K562 (cell line): ENCODE measurements around the gene ARMH3. TPM values are rescaled to one million over a fixed set of nuclear protein-coding genes. Genes with fewer than 3 reads are reported as not detected.

Experiments used
- ARID4B ChIP-seq: sonication (generic); formaldehyde crosslinking; IDR thresholded peaks from 2 replicates; pipeline ENCODE4 v1.8.0; 2022; ENCODE audit warnings: mild to moderate bottlenecking, missing genetic modification reagents
- BRD4 ChIP-seq: fragments of 200-600 bp; sonication (generic); IDR thresholded peaks from 2 replicates; pipeline ENCODE4 v1.6.1; 2017; ENCODE audit warnings: inconsistent platforms
- CREB3L1 ChIP-seq: fragments of 450-650 bp; IDR thresholded peaks from 2 replicates; pipeline ENCODE4 v1.6.1; 2014; ENCODE audit warnings: low read depth, mild to moderate bottlenecking, moderate library complexity, borderline replicate concordance
- DIDO1 ChIP-seq: fragments of 450-650 bp; IDR thresholded peaks from 2 replicates; pipeline ENCODE4 v1.6.1; 2016; ENCODE audit warnings: low read depth, missing biosample characterization, missing genetic modification characterization
- GTF2F1 ChIP-seq: IDR thresholded peaks from 2 replicates; pipeline ENCODE4 v1.6.1; 2011; ENCODE audit warnings: low read depth, low read length, improper control_type of control experiment
- HMGN3 ChIP-seq: IDR thresholded peaks from 2 replicates; pipeline ENCODE4 v1.6.1; 2011; ENCODE audit warnings: borderline replicate concordance, low read depth, mild to moderate bottlenecking, mixed read lengths, low read length; ENCODE audit not compliant: insufficient read length; ENCODE audit errors: extremely low read depth
- L3MBTL2 ChIP-seq: fragments of 450-650 bp; IDR thresholded peaks from 2 replicates; pipeline ENCODE4 v1.6.1; 2016; ENCODE audit warnings: mild to moderate bottlenecking, moderate library complexity
- LCOR ChIP-seq: sonication (generic); formaldehyde crosslinking; IDR thresholded peaks from 2 replicates; pipeline ENCODE4 v1.8.0; 2022; ENCODE audit warnings: mild to moderate bottlenecking, missing genetic modification reagents
- MYNN ChIP-seq, 2 experiments: sonication (generic); formaldehyde crosslinking in 1 of 2; IDR thresholded peaks; 2 replicates each; pipeline versions ENCODE4 v1.5.0 to v1.6.1; 2016 to 2020; ENCODE audit warnings: antibody characterized with exemption in 1 of 2, missing genetic modification reagents in 1 of 2
- PTBP1 ChIP-seq: fragments of 200-400 bp; formaldehyde crosslinking; IDR thresholded peaks from 2 replicates; pipeline ENCODE4 v1.6.1; 2017; ENCODE audit warnings: low read depth, low read length
- PTRF ChIP-seq: fragments of 450-650 bp; IDR thresholded peaks from 2 replicates; pipeline ENCODE4 v1.6.1; 2016; ENCODE audit warnings: mild to moderate bottlenecking, missing genetic modification characterization, missing compliant biosample characterization
- SOX6 ChIP-seq: fragments of 450-650 bp; IDR thresholded peaks from 2 replicates; pipeline ENCODE4 v1.6.1; 2014; ENCODE audit warnings: mild to moderate bottlenecking
- ZBED1 ChIP-seq: IDR thresholded peaks from 2 replicates; pipeline ENCODE4 v1.6.1; 2014
- ZBTB17 ChIP-seq: fragments of 450-650 bp; formaldehyde crosslinking; IDR thresholded peaks from 2 replicates; pipeline ENCODE4 v1.4.0; 2020; ENCODE audit warnings: mild to moderate bottlenecking
- ZFP30 ChIP-seq: fragments of 250-450 bp; sonication (Bioruptor Pico); IDR thresholded peaks from 2 replicates; pipeline ENCODE4 v1.8.0; 2022; ENCODE audit warnings: moderate library complexity, mild to moderate bottlenecking, inconsistent platforms, borderline replicate concordance
- ZNF507 ChIP-seq: conservative IDR thresholded peaks from 2 replicates; pipeline ENCODE4 v1.6.1; 2017; ENCODE audit warnings: missing genetic modification characterization, missing compliant biosample characterization
- ZNF592 ChIP-seq: fragments of 450-650 bp; IDR thresholded peaks from 2 replicates; pipeline ENCODE4 v1.6.1; 2017; ENCODE audit warnings: antibody characterized with exemption, mild to moderate bottlenecking
- ZNF76 ChIP-seq: fragments of 250-450 bp; sonication (Bioruptor Pico); IDR thresholded peaks from 2 replicates; pipeline ENCODE4 v1.4.0; 2020; ENCODE audit warnings: mild to moderate bottlenecking, moderate library complexity, borderline replicate concordance
- ZSCAN29 ChIP-seq: fragments of 450-650 bp; IDR thresholded peaks from 2 replicates; pipeline ENCODE4 v1.6.1; 2017
- ZSCAN32 ChIP-seq: fragments of 450-650 bp; formaldehyde crosslinking; IDR thresholded peaks from 2 replicates; pipeline ENCODE4 v1.4.0; 2020; ENCODE audit warnings: mild to moderate bottlenecking, moderate library complexity
- polyA plus RNA-seq, 8 experiments: library from polyadenylated mRNA; depleted of rRNA in 4 of 8; stranded (reverse) in 5 of 8; unstranded in 3 of 8; fragments of >200 nt; fragmentation: Nextera tagmentation in 2 of 8; fragmentation: Illumina TruSeq in 1 of 8; extraction: Ambion mirVana in 2 of 8; extraction: Trizol in 1 of 8; gene quantifications; 2 replicates each; pipeline versions ENCODE4 v1.2.1 to v1.2.3, GENCODE V29; 2011 to 2014; ENCODE audit warnings: inconsistent platforms in 1 of 8, missing spikeins in 1 of 8
- total RNA-seq, 7 experiments: library from RNA; depleted of rRNA in 6 of 7; stranded (reverse); fragments of >200 nt in 6 of 7; fragmentation: Illumina TruSeq in 2 of 7; extraction: Trizol in 2 of 7; gene quantifications; 2 replicates each; pipeline versions ENCODE4 v1.2.1 to v1.2.3, GENCODE V29; 2011 to 2021; ENCODE audit warnings: low replicate concordance in 1 of 7

The ARMH3 gene
- total and polyA plus RNA-seq, 9 of the 15 experiments (the other 6 are each of a cell fraction or from before 2014, with no cell fraction given): 0.29 to 0.73 TPM; not detected in 7

GRCh38 chr10:101818872-101819633 is 236.9 kb downstream of the ARMH3 start (continued):
- no peak; the same call in 1 of the 2 replicates for TF ChIP-seq CREB3L1
- TF ChIP-seq PTBP1: no peak
- TF ChIP-seq SOX6: no peak
- TF ChIP-seq MYNN (IDR thresholded peaks at IDR 0.05): no peak
- TF ChIP-seq MYNN (CRISPR knock-in tag; IDR thresholded peaks at IDR 0.05): no peak
- TF ChIP-seq L3MBTL2: peak; percentile 82
- no peak for TF ChIP-seq BRD4
- no peak for TF ChIP-seq ZSCAN32 (CRISPR knock-in tag)
- TF ChIP-seq DIDO1 (tag): no peak
- no peak for TF ChIP-seq ZSCAN29
- TF ChIP-seq ZNF76: no peak
- no peak for TF ChIP-seq GTF2F1
- no peak for TF ChIP-seq ZNF507 (tag)
- TF ChIP-seq ZNF592: peak; percentile 77
- no peak for TF ChIP-seq LCOR (CRISPR knock-in tag)
- no peak for TF ChIP-seq ZBED1
- TF ChIP-seq PTRF (tag): no peak
- no peak for TF ChIP-seq HMGN3
- no peak for TF ChIP-seq ZFP30 (CRISPR knock-in tag)
- no peak for TF ChIP-seq ZBTB17
- TF ChIP-seq ARID4B (CRISPR knock-in tag): 0 out of 2 replicates have a peak, but pooled peaks have one; percentile 12
